HepG2 (cell line): Measurements from ENCODE around the gene UPK1A. TPM values are rescaled to one million over a fixed set of nuclear protein-coding genes. Genes with fewer than 3 reads are reported as not detected.

Experiments used
- CREB1 ChIP-seq, 2 experiments: fragments of 450-650 bp in 1 of 2; IDR thresholded peaks; 2 replicates each; pipeline ENCODE4 v1.6.1; 2016 to 2017; ENCODE audit warnings: control low read depth in 1 of 2, mild to moderate bottlenecking in 1 of 2, missing compliant biosample characterization in 1 of 2, missing genetic modification characterization in 1 of 2
- HOXA3 ChIP-seq: sonication (generic); formaldehyde crosslinking; IDR thresholded peaks from 2 replicates; pipeline ENCODE4 v1.5.0; 2020; ENCODE audit warnings: missing genetic modification reagents
- RAD51 ChIP-seq: fragments of 450-650 bp; IDR thresholded peaks from 2 replicates; pipeline ENCODE4 v1.6.1; 2016; ENCODE audit warnings: borderline replicate concordance
- SMYD3 ChIP-seq: sonication (generic); formaldehyde crosslinking; IDR thresholded peaks from 2 replicates; pipeline ENCODE4 v1.8.1; 2023; ENCODE audit warnings: mild to moderate bottlenecking, missing genetic modification reagents
- TAF1 ChIP-seq: sonication (generic); formaldehyde crosslinking; IDR thresholded peaks from 2 replicates; pipeline ENCODE4 v1.4.0; 2020; ENCODE audit warnings: missing genetic modification reagents
- TBL1XR1 ChIP-seq: fragments of 150-350 bp; IDR thresholded peaks from 2 replicates; pipeline ENCODE4 v1.6.1; 2014; ENCODE audit warnings: borderline replicate concordance, low read length; ENCODE audit not compliant: partially characterized antibody
- ZNF281 ChIP-seq: sonication (generic); formaldehyde crosslinking; IDR thresholded peaks from 2 replicates; pipeline ENCODE4 v1.4.0; 2020; ENCODE audit warnings: missing genetic modification reagents, borderline replicate concordance
- ZNF501 ChIP-seq: sonication (generic); formaldehyde crosslinking; IDR thresholded peaks from 2 replicates; pipeline ENCODE4 v1.5.1; 2020; ENCODE audit warnings: mild to moderate bottlenecking, moderate library complexity, missing genetic modification reagents
- ZNF574 ChIP-seq: sonication (generic); formaldehyde crosslinking; IDR thresholded peaks from 2 replicates; pipeline ENCODE4 v1.4.0; 2020; ENCODE audit warnings: missing genetic modification reagents
- polyA plus RNA-seq, 8 experiments: library from polyadenylated mRNA; depleted of rRNA in 3 of 8; stranded (reverse) in 7 of 8; unstranded in 1 of 8; fragments of >200 nt; fragmentation: Illumina TruSeq in 4 of 8; extraction: Trizol in 4 of 8; gene quantifications; 2 replicates each; pipeline versions ENCODE4 v1.2.1 to v1.2.3, GENCODE V29; 2011 to 2016; ENCODE audit warnings: low read depth in 4 of 8, missing spikeins in 1 of 8, mixed read lengths in 1 of 8; ENCODE audit not compliant: insufficient read depth in 1 of 8
- total RNA-seq, 5 experiments: library from RNA; depleted of rRNA; stranded (reverse); fragments of >200 nt; fragmentation: Illumina TruSeq; extraction: Trizol; gene quantifications; 2 replicates each; pipeline ENCODE4 v1.2.3, GENCODE V29; 2016; ENCODE audit warnings: low read depth in 1 of 5

The UPK1A gene
- total and polyA plus RNA-seq, 2 of the 13 experiments (the other 11 are each of a cell fraction or from before 2014, with no cell fraction given): 2.9 TPM; not detected in 1

- peak; percentile 62; the same call in 1 of the 2 replicates for TF ChIP-seq ZNF281 (CRISPR knock-in tag)
- no peak for TF ChIP-seq RAD51
- TF ChIP-seq TAF1: 0 out of 2 replicates have a peak, but pooled peaks have one; percentile 5
- TF ChIP-seq TBL1XR1: no peak
- TF ChIP-seq ZNF501 (CRISPR knock-in tag): no peak
- peak; percentile 64 for TF ChIP-seq ZNF574
- TF ChIP-seq HOXA3 (CRISPR knock-in tag): peak; percentile 53; the same call in 1 of the 2 replicates
- peak; percentile 62; the same call in 1 of the 2 replicates for TF ChIP-seq CREB1 (IDR thresholded peaks at IDR 0.05)
- peak; percentile 66 for TF ChIP-seq CREB1 (CRISPR knock-in tag; IDR thresholded peaks at IDR 0.05)
- no peak for TF ChIP-seq SMYD3
- TF ChIP-seq, all 625 proteins: peak for 38
These were observed 51.5 kb downstream of the UPK1A start, which contains the start of gene KMT2B (continued) for GRCh38 chr19:35717665-35718344.
